SK-N-SH (cell line): ENCODE results near the gene CFAP100.

Experiments
- CHD2 ChIP-seq: fragments of 150-350 bp; IDR thresholded peaks from 2 replicates; pipeline ENCODE4 v1.6.1; 2018; ENCODE audit warnings: low read length; ENCODE audit not compliant: partially characterized antibody
- FOXJ3 ChIP-seq: sonication (generic); formaldehyde crosslinking; IDR thresholded peaks from 2 replicates; pipeline ENCODE4 v1.5.1; 2020; ENCODE audit warnings: mild to moderate bottlenecking, missing genetic modification reagents
- MXI1 ChIP-seq: IDR thresholded peaks from 2 replicates; pipeline ENCODE4 v1.6.1; 2012; ENCODE audit warnings: mild to moderate bottlenecking, low read depth, low read length, improper control_type of control experiment
- POLR2AphosphoS5 ChIP-seq: IDR thresholded peaks from 2 replicates; pipeline ENCODE4 v1.6.1; 2012; ENCODE audit warnings: low read depth, low read length
- TF ChIP-seq, protein P1 (sequence below): fragments of 200-600 bp; sonication (generic); IDR thresholded peaks from 2 replicates; pipeline ENCODE4 v1.6.1; 2017; ENCODE audit warnings: antibody characterized with exemption, mild to moderate bottlenecking, moderate library complexity
- TF ChIP-seq, protein P2 (sequence below): IDR thresholded peaks from 2 replicates; pipeline ENCODE4 v1.6.1; 2012; ENCODE audit warnings: mild to moderate bottlenecking, low read depth, low read length, moderate library complexity

DNA sequence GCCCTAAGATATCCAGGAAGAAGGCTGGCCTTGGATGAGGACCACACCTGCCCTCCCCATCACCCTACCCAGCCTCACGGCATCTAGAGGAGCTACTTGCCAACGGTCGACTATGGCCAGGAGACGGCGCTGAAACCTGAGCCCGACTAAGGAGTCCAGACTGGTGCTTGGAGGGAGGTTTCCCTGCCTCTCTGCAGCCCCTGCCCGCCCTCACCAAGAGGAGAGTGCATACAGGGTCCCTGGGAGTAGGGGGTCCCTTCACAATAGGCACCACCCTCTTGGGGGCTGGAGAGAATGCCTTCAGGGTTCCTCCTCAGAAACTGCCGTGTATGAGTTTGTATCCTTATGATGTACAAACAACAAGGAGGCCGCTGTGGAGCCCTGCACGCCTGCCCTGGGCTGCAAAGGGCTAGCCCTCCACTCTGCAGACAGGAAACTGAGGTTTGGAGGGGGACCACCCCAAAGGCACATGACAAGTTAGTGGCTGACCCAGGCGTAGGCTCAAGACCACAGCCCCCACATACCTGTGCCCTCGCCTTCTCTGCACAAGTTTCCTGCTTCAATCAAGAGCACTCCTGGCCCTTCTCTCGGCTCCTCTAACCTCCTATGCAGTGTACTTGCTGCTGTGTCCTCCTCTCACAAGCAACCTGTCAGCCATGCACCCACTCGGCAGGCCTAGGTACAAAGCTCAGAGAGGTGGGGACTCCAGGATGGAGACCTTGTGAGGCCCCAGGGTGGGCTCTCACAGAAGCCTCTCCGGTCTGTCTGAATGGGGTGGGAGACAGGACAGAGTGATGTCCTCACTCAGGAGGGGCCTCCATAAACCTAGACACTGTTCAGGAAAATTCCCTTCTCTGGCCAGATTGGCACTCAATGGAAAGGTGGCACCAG, 44.9 kb upstream of the CFAP100 start:
- TF ChIP-seq, protein P1, sequence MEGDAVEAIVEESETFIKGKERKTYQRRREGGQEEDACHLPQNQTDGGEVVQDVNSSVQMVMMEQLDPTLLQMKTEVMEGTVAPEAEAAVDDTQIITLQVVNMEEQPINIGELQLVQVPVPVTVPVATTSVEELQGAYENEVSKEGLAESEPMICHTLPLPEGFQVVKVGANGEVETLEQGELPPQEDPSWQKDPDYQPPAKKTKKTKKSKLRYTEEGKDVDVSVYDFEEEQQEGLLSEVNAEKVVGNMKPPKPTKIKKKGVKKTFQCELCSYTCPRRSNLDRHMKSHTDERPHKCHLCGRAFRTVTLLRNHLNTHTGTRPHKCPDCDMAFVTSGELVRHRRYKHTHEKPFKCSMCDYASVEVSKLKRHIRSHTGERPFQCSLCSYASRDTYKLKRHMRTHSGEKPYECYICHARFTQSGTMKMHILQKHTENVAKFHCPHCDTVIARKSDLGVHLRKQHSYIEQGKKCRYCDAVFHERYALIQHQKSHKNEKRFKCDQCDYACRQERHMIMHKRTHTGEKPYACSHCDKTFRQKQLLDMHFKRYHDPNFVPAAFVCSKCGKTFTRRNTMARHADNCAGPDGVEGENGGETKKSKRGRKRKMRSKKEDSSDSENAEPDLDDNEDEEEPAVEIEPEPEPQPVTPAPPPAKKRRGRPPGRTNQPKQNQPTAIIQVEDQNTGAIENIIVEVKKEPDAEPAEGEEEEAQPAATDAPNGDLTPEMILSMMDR = no peak
- TF ChIP-seq FOXJ3 (CRISPR knock-in tag) (no peak), CHD2 (no peak), POLR2AphosphoS5 (no peak), MXI1 (no peak)
- TF ChIP-seq, protein P2, sequence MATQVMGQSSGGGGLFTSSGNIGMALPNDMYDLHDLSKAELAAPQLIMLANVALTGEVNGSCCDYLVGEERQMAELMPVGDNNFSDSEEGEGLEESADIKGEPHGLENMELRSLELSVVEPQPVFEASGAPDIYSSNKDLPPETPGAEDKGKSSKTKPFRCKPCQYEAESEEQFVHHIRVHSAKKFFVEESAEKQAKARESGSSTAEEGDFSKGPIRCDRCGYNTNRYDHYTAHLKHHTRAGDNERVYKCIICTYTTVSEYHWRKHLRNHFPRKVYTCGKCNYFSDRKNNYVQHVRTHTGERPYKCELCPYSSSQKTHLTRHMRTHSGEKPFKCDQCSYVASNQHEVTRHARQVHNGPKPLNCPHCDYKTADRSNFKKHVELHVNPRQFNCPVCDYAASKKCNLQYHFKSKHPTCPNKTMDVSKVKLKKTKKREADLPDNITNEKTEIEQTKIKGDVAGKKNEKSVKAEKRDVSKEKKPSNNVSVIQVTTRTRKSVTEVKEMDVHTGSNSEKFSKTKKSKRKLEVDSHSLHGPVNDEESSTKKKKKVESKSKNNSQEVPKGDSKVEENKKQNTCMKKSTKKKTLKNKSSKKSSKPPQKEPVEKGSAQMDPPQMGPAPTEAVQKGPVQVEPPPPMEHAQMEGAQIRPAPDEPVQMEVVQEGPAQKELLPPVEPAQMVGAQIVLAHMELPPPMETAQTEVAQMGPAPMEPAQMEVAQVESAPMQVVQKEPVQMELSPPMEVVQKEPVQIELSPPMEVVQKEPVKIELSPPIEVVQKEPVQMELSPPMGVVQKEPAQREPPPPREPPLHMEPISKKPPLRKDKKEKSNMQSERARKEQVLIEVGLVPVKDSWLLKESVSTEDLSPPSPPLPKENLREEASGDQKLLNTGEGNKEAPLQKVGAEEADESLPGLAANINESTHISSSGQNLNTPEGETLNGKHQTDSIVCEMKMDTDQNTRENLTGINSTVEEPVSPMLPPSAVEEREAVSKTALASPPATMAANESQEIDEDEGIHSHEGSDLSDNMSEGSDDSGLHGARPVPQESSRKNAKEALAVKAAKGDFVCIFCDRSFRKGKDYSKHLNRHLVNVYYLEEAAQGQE = no peak
